OCI-LY3 (cell line): ENCODE measurements around the gene ZNF219.

Experiments used
- H2AFZ ChIP-seq: fragments of 200-600, 300-600 bp; shearing (Covaris generic); 2 replicates; pipeline ENCODE4 v1.6.0; 2014; ENCODE audit warnings: antibody characterized with exemption, low read depth, low read length
- H3K27ac ChIP-seq: fragments of 200-600, 300-600 bp; sonication (generic); 2 replicates; pipeline ENCODE4 v1.5.1; 2014; ENCODE audit warnings: mild to moderate bottlenecking, low read length, moderate library complexity, mixed read lengths
- H3K27me3 ChIP-seq: fragments of 200-600, 300-600 bp; sonication (generic); 2 replicates; pipeline ENCODE4 v1.6.1; 2014; ENCODE audit warnings: low read depth, low read length, mixed read lengths
- H3K36me3 ChIP-seq: fragments of 200-600, 300-600 bp; sonication (generic); replicated peaks from 2 replicates; pipeline ENCODE3; 2014; ENCODE audit warnings: low read depth, low read length, mixed read lengths
- H3K4me1 ChIP-seq: fragments of 300-600, 200-600 bp; sonication (generic); 2 replicates; pipeline ENCODE4 v1.6.1; 2014; ENCODE audit warnings: low read length, mixed read lengths
- H3K4me2 ChIP-seq: fragments of 200-600, 300-600 bp; sonication (generic); 2 replicates; pipeline ENCODE4 v1.6.1; 2014; ENCODE audit warnings: low read length, mixed read lengths
- H3K4me3 ChIP-seq: fragments of 300-600, 200-600 bp; sonication (generic); 2 replicates; pipeline ENCODE4 v1.5.1; 2014; ENCODE audit warnings: antibody characterized with exemption, mild to moderate bottlenecking, low read length, moderate library complexity
- H3K79me2 ChIP-seq: fragments of 300-600, 200-600 bp; shearing (Covaris generic); 2 replicates; pipeline ENCODE4 v1.6.1; 2014; ENCODE audit warnings: mild to moderate bottlenecking, low read length, mixed read lengths
- H3K9ac ChIP-seq: fragments of 300-600, 200-600 bp; shearing (Covaris generic); 2 replicates; pipeline ENCODE4 v1.6.0; 2014; ENCODE audit warnings: mild to moderate bottlenecking, low read length, moderate library complexity
- H3K9me3 ChIP-seq: fragments of 200-600, 300-600 bp; shearing (Covaris generic); 2 replicates; pipeline ENCODE4 v1.6.1; 2014; ENCODE audit warnings: low read length, mixed read lengths; ENCODE audit not compliant: insufficient read depth
- H4K20me1 ChIP-seq: fragments of 200-600, 300-600 bp; sonication (generic); 2 replicates; pipeline ENCODE4 v1.6.1; 2016; ENCODE audit warnings: low read length, mixed read lengths; ENCODE audit not compliant: insufficient read depth
- CTCF ChIP-seq: fragments of 200-600, 300-600 bp; sonication (generic); IDR thresholded peaks from 2 replicates; pipeline ENCODE4 v1.5.1; 2014; ENCODE audit warnings: antibody characterized with exemption, low read length, low read depth
- EZH2phosphoT487 ChIP-seq: fragments of 200-600 bp; shearing (Covaris generic); IDR thresholded peaks from 2 replicates; pipeline ENCODE4 v1.6.1; 2018; ENCODE audit warnings: antibody characterized with exemption, mixed run types, low read depth

Gene ZNF219

GRCh38 chr14:21047378-21047781 lies 51.1 kb downstream of the ZNF219 start:
- no peak overlapping the region for H2AFZ ChIP-seq
- no peak overlapping the region for H3K4me2 ChIP-seq
- H4K20me1 ChIP-seq, result no peaks in the 10 kb centered on the region
- no peaks in the 10 kb centered on the region for H3K9me3 ChIP-seq
- no peak for TF ChIP-seq EZH2phosphoT487
- no peak for TF ChIP-seq CTCF
- H3K36me3 ChIP-seq, result no peaks in the 10 kb centered on the region
- peaks cover 8% of the 10 kb centered on the region for H3K4me1 ChIP-seq
- H3K4me3 ChIP-seq, result no peak overlapping the region
- peaks cover 32% of the 10 kb centered on the region for H3K27me3 ChIP-seq
- no peaks in the 10 kb centered on the region for H3K79me2 ChIP-seq
- no peak overlapping the region for H3K27ac ChIP-seq
- no peak overlapping the region for H3K9ac ChIP-seq

- no peak overlapping the region for H3K27ac ChIP-seq
- H3K4me2 ChIP-seq, result no peak overlapping the region
- no peak for TF ChIP-seq EZH2phosphoT487
- TF ChIP-seq CTCF, result no peak
Measured at GRCh38 chr14:21043974-21044618, 54.4 kb downstream of the ZNF219 start.

GRCh38 chr14:21043387-21043973 lies 55.0 kb downstream of the ZNF219 start:
- Histone ChIP-seq H3K9me3 (no peaks in the 10 kb centered on the region), H4K20me1 (no peaks in the 10 kb centered on the region), H3K27me3 (peaks cover 35% of the 10 kb centered on the region), H3K9ac (no peak overlapping the region), H3K4me1 (no peaks in the 10 kb centered on the region), H3K4me2 (no peak overlapping the region), H3K36me3 (no peaks in the 10 kb centered on the region), H3K4me3 (no peak overlapping the region), H3K27ac (no peak overlapping the region), H2AFZ (no peak overlapping the region), H3K79me2 (no peaks in the 10 kb centered on the region)
- no peak for TF ChIP-seq EZH2phosphoT487
- TF ChIP-seq CTCF, result no peak

More at GRCh38 chr14:21043974-21044618, 54.4 kb downstream of the ZNF219 start:
- Histone ChIP-seq H3K9ac (no peak overlapping the region), H3K79me2 (no peaks in the 10 kb centered on the region), H3K4me3 (no peak overlapping the region), H3K36me3 (no peaks in the 10 kb centered on the region), H3K9me3 (no peaks in the 10 kb centered on the region), H2AFZ (no peak overlapping the region), H4K20me1 (no peaks in the 10 kb centered on the region), H3K27me3 (peaks cover 35% of the 10 kb centered on the region), H3K4me1 (no peaks in the 10 kb centered on the region)

- Histone ChIP-seq H3K79me2 (no peaks in the 10 kb centered on the region), H3K27me3 (peaks cover 38% of the 10 kb centered on the region), H3K4me1 (no peaks in the 10 kb centered on the region), H3K27ac (no peak overlapping the region), H3K9me3 (no peaks in the 10 kb centered on the region), H3K4me3 (no peak overlapping the region), H3K4me2 (no peak overlapping the region), H3K9ac (no peak overlapping the region), H4K20me1 (no peaks in the 10 kb centered on the region), H2AFZ (no peak overlapping the region), H3K36me3 (no peaks in the 10 kb centered on the region)
- no peak for TF ChIP-seq EZH2phosphoT487
- TF ChIP-seq CTCF, result no peak
Measured at GRCh38 chr14:21042918-21043317, 55.5 kb downstream of the ZNF219 start.
